HG03095 (cell line): Measurements from ENCODE around the gene SLC25A46.
"Not testable (repeated sequence)": the region's sequence is repeated elsewhere in the genome, so short reads cannot be mapped to it uniquely, and the experiment has no call there.

Experiments used
- ATAC-seq: cut with Tn5 transposase; IDR thresholded peaks from one replicate; pipeline ENCODE4 v1.9.1; 2021; ENCODE audit warnings: moderate library complexity; ENCODE audit not compliant: unreplicated experiment

Gene SLC25A46

GRCh38 chr5:110738812-110739651, at the start of gene SLC25A46:
Gene SLC25A46 (plus strand): TSS chr5:110739007. CDS start chr5:110739120, 113 bp downstream.
- peak; percentile 94 for ATAC-seq

DNA sequence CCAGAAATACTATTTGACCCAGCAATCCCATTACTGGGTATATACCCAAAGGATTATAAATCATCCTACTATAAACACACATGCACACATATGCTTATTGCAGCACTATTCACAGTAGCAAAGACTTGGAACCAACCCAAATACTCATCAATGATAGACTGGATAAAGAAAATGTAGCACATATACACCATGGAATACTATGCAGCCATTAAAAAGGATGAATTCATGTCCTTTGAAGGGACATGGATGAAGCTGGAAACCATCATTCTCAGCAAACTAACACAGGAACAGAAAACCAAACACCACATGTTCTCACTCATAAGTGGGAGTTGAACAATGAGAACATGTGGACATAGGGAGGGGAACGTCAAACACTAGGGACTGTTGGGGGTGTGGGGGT, 48.2 kb upstream of the SLC25A46 start:
- ATAC-seq = not testable (repeated sequence)

DNA sequence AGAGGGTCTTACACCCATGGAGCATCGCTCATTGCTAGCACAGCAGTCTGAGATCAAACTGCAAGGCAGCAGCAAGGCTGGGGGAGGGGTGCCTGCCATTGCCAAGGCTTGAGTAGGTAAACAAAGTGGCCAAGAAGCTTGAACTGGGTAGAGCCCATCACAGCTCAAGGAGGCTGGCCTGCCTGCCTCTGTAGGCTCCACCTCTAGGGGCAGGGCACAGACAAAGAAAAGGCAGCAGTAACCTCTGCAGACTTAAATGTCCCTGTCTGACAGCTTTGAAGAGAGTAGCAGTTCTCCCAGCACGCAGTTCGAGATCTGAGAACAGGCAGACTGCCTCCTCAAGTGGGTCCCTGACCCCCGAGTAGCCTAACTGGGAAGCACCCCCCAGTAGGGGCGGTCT, 46.1 kb upstream of the SLC25A46 start:
- ATAC-seq = not testable (repeated sequence)

DNA sequence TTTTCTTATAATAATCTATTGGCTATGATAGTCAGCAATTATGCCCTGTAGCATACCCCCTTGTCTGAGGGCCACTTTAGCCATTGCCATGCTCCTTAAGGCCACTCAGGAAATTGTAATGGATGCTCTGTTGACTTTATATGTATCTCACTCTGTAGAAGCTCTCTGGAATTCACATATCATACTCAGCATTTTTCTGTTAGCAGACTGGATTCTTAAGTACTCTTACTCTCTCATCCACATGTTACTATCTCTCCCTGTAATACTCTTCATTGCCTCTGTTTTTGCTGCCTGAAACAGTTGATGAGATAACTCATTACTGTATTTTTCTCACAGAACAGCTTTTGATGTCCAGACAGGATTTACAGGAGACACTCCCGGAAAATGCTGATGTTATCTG, 36.5 kb upstream of the SLC25A46 start:
- ATAC-seq = no peak

DNA sequence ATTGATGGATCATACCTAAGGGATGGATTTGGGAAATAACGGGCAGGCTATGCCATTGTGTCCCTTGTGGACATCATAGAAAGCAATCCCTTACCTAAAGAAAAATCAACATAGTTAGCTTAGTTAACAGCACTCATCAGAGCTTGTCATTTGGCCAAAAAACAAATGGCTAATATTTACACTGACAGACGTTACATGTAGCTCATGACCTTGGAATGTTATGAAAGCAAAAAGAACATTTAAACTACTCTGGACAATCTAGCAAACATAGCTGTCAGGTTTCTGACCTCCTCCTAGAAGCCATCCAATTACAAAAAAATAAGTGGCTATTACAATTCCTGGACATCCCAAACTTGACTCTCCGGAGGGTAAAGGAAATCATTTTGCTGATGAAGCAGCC, 36.1 kb upstream of the SLC25A46 start:
- ATAC-seq = no peak

DNA sequence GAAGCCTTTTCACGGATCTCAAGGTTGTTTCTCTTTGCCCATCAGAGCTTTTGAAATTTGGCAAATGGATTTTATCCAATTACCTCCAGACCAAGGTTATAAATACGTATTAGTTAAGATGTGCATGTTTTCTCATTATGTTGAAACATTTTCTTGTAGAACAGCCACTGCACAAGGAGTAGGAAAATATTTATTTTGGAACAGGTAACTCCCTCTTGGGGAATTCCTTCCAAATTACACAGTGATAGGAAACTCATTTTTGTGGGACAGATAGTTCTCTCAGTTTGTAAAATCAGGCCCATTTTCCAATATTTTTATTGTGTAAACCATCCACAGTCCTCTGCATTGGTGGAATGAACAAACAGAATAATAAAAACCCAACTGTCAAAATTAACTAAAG, 35.3 kb upstream of the SLC25A46 start:
- no peak for ATAC-seq

GRCh38 chr5:110705349-110705748, 33.5 kb upstream of the SLC25A46 start:
- ATAC-seq = no peak

DNA sequence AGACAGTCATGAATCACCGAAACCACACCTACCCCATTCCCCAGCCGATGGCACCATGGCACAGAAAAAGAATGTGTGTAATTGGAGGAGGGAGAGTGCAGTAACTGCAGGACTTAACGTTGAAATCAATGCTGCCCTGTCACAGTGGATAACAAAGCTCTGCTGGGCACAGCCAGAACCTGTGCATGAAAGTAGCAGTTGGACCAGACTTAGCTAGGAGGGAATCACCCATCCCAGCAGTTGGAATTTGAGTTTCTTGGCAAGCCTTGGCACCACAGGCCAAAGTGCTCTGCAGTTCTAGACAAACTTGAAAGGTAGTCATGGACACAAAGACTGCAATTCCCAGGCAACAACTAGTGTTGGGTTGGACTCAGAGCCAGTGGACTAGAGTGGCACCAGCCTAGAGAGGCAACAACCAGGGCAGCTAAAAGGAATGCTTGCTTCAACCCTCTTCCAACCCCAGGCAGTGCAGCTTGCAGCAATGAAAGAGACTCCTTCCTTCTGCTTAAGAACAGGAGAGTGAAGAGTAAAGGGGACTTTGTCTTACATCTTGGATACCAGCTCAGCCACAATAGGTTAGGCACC, 31.5 kb upstream of the SLC25A46 start:
- ATAC-seq = no peak

DNA sequence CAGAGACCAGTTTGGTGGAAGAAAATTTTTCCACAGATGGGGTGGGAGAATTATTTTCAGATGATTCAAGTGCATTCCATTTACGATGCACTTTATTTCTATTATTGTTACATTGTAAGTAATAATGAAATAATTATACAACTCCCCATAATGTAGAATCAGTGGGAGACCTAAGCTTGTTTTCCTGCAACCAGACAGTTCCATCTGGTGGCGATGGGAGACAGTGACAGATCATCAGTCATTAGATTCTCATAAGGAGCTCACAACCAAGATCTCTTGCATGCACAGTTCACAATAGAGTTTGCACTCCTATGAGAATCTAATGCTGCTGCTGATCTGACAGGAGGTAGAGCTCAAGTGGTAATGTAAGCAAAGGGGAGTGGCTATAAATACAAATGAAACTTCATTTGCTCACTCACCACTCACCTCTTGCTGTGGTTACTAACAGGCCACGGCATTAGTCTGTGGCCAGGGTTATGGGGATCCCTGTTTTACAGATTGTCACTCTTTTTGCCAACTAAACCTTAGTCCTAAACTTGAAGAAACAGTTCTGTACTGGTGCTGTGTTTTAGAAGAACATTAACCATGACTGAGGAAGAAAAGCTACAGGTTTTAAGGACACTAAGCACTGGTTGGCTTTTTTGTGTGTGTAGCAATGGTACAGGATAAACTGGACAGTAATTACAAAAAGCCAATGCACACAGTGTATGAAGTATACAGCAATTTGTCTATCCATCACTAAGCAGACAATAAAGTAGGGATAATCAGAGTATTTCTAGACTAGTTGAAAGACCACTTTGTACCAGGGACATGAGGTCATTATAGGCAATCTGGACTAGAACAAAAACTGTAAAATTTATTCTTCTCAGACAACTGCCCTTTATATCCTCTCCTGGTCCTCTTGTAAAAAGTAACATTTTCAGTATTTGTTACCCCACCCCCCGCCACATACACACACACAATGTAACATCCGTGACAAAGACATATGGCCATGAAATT, 22.3 kb upstream of the SLC25A46 start:
- peak; percentile 77 for ATAC-seq

GRCh38 chr5:110718311-110718710, 20.5 kb upstream of the SLC25A46 start:
- no peak for ATAC-seq

GRCh38 chr5:110726249-110727024, 12.4 kb upstream of the SLC25A46 start, which contains the start of gene TMEM232:
Gene TMEM232 (minus strand): TSS chr5:110726671. CDS start chr5:110667352, 59,319 bp downstream.
- peak; percentile 100 for ATAC-seq

- peak; percentile 58 for ATAC-seq
These were observed 11.8 kb upstream of the SLC25A46 start for GRCh38 chr5:110727025-110727314.

DNA sequence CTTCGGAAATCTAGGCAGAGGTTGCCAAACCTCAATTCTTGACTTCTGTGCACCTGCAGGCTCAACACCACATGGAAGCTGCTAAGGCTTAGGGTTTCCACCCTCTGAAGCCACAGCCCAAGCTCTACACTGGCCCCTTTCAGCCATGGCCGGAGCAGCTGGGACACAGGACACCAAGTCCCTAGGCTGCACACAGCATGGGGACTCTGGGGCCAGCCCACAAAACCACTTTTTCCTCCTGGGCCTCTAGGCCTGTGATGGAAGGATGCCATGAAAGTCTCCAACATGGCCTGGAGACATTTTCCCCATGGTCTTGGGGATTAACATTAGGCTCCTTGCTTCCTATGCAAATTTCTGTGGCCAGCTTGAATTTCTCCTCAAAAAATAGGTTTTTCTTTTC, 7.3 kb upstream of the SLC25A46 start:
- ATAC-seq = not testable (repeated sequence)

DNA sequence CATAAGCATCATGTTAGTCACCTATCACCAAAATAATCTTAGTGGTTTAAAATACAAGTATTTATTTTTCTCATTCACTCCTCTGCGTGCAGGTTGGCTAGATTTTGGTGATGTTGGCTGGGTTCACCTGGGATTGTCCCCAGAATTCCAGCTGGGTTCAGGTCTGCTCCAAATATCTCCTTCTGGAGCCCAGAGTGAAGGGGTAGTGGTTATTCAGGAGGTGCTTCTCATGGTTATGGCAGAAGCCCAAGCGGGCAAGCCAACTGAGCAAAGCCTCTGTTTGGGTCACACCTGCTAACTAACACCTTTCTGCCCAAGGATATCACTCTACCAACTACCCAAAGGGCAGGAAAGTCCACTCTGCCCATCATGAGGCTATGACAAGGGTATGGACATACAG, 4.7 kb upstream of the SLC25A46 start:
- no peak for ATAC-seq

GRCh38 chr5:110735556-110735955, 3.3 kb upstream of the SLC25A46 start:
- no peak for ATAC-seq

GRCh38 chr5:110736753-110737152, 2.1 kb upstream of the SLC25A46 start:
- no peak for ATAC-seq

DNA sequence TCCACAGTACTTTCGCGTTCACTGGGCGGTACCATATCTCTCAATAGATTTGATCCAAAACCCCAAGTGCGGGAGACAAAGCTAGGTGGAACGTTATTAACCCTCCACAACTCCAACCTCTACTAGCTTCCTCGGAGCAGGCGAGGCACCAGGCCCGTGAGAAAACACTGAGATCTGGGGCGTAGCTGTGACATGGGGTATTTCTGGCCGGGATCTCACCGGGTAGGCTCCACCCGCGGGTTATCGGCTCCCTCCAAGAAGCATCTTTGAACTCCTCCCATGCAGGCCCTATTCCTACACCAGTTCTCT, 350 bp upstream of the SLC25A46 start:
- ATAC-seq = peak; percentile 56

- ATAC-seq = peak; percentile 96
These were observed 13.3 kb downstream of the SLC25A46 start for GRCh38 chr5:110751902-110752762.

- ATAC-seq = peak; percentile 13
These were observed 14.1 kb downstream of the SLC25A46 start for GRCh38 chr5:110752953-110753352.

DNA sequence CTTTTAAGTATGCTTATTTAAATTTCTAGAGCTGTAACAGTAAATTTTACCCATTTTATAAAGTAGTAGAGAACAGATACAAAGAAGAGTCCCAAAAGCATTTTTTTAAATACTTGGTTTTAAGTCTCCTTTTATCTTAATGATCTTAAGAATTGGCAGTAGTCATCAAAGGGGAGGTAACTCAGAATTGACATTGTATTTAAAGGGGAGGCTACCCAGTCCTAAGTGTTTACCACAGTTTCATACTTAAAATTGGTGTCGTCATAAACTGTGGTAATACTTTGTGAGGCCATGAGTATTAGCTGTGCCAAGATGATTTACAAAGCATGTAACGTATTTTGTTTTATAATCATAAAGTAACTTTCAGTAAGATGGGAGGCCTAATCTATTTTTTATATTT, 14.8 kb downstream of the SLC25A46 start:
- ATAC-seq = no peak
